Measurements from ENCODE around the gene ZBTB38.
A peak's percentile ranks its signal among the peaks of the same experiment; 100 is the strongest.

GRCh38 chr3:141368062-141368924 lies at the start of gene ZBTB38:
- peak; percentile 62 for TF ChIP-seq POLR2A (IDR thresholded peaks at IDR 0.05; ENCODE audit: low read depth, low read length)
- peak; percentile 69 for TF ChIP-seq MYC (IDR thresholded peaks at IDR 0.05; ENCODE audit: low read depth, low read length)
- no peak for TF ChIP-seq EZH2 (IDR thresholded peaks at IDR 0.05; ENCODE audit: borderline replicate concordance, low read depth, low read length, severe bottlenecking)
- TF ChIP-seq CTCF (IDR thresholded peaks at IDR 0.05; ENCODE audit: extremely low read depth in 1 of 2, insufficient read depth in 1 of 2, low read depth in 1 of 2, low read length in 2 of 2) = no peak
- peak; percentile 96 for TF ChIP-seq POLR2AphosphoS5 (IDR thresholded peaks at IDR 0.05; ENCODE audit: insufficient read depth, low read depth, low read length)
- peak; percentile 98 for TF ChIP-seq FOS (IDR thresholded peaks at IDR 0.05; ENCODE audit: borderline replicate concordance, insufficient read depth, low read length)
- no peak for TF ChIP-seq MAX (IDR thresholded peaks at IDR 0.05; ENCODE audit: insufficient read depth, insufficient read length)
- peak; percentile 75 for TF ChIP-seq JUN (IDR thresholded peaks at IDR 0.05; ENCODE audit: borderline replicate concordance, insufficient read depth, insufficient read length, low read depth)

All from endothelial cell of umbilical vein (primary cell).